HG02642 (cell line): ENCODE results near the gene LPA.
"Not testable (repeated sequence)": the region's sequence is repeated elsewhere in the genome, so short reads cannot be mapped to it uniquely, and the experiment has no call there.

Experiments
- ATAC-seq: cut with Tn5 transposase; IDR thresholded peaks from one replicate; pipeline ENCODE4 v1.9.1; 2021; ENCODE audit warnings: mild to moderate bottlenecking; ENCODE audit not compliant: unreplicated experiment, poor library complexity

Gene LPA

GRCh38 chr6:160667639-160668481 is 3.8 kb upstream of the LPA start:
- ATAC-seq: peak; percentile 85

- no peak for ATAC-seq
Measured at GRCh38 chr6:160662842-160663241, 1.2 kb downstream of the LPA start.

- ATAC-seq: no peak
Measured at GRCh38 chr6:160662429-160662828, 1.6 kb downstream of the LPA start.

- no peak for ATAC-seq
Measured at GRCh38 chr6:160661216-160661615, 2.9 kb downstream of the LPA start.

GRCh38 chr6:160659562-160659961 is 4.5 kb downstream of the LPA start:
- ATAC-seq: no peak

GRCh38 chr6:160634706-160635105 is 29.4 kb downstream of the LPA start:
- no peak for ATAC-seq

- ATAC-seq: no peak
Measured at GRCh38 chr6:160595838-160596832, 67.9 kb downstream of the LPA start.

- not testable (repeated sequence) for ATAC-seq
Measured at GRCh38 chr6:160595297-160595696, 68.8 kb downstream of the LPA start.

- ATAC-seq: no peak
Measured at GRCh38 chr6:160586374-160586773, 77.7 kb downstream of the LPA start.

GRCh38 chr6:160583794-160584193 is 80.3 kb downstream of the LPA start:
- no peak for ATAC-seq

GRCh38 chr6:160581406-160581805 is 82.7 kb downstream of the LPA start:
- ATAC-seq: no peak

GRCh38 chr6:160578515-160578914 is 85.6 kb downstream of the LPA start:
- not testable (repeated sequence) for ATAC-seq

- ATAC-seq: no peak
Measured at GRCh38 chr6:160573943-160574342, 90.1 kb downstream of the LPA start.

- not testable (repeated sequence) for ATAC-seq
Measured at GRCh38 chr6:160571201-160571600, 92.9 kb downstream of the LPA start.

GRCh38 chr6:160544802-160545201 is 119.3 kb downstream of the LPA start:
- no peak for ATAC-seq

GRCh38 chr6:160535270-160535669 is 128.8 kb downstream of the LPA start:
- no peak for ATAC-seq

GRCh38 chr6:160534050-160534696 is 129.9 kb downstream of the LPA start:
- ATAC-seq: peak; percentile 95

GRCh38 chr6:160532315-160532714 is 131.8 kb downstream of the LPA start:
- ATAC-seq: no peak

- no peak for ATAC-seq
Measured at GRCh38 chr6:160531826-160532225, 132.2 kb downstream of the LPA start.

- ATAC-seq: not testable (repeated sequence)
Measured at GRCh38 chr6:160529524-160529923, 134.6 kb downstream of the LPA start.
